ENCODE measurements around the gene CACNA1F. TPM values are rescaled to one million over a fixed set of nuclear protein-coding genes. Genes with fewer than 3 reads are reported as not detected.
A peak's percentile ranks its signal among the peaks of the same experiment; 100 is the strongest.

Gene CACNA1F
- total RNA-seq, 1 donor from 2014 or later, result 0.07 TPM

- peak overlapping the region; percentile 89 for H3K27ac Mint-ChIP-seq
These were observed 2.5 kb downstream of the CACNA1F start for GRCh38 chrX:49230500-49231232.

GRCh38 chrX:49228185-49228584 lies 5.0 kb downstream of the CACNA1F start:
- Mint-ChIP-seq H3K27me3 (peaks cover 7% of the 10 kb centered on the region), H3K4me3 (no peak overlapping the region), H3K27ac (no peak overlapping the region), H3K4me1 (peaks cover 13% of the 10 kb centered on the region), H3K36me3 (ENCODE audit: low read depth) (peaks cover 2% of the 10 kb centered on the region), H3K9me3 (no peaks in the 10 kb centered on the region)
- no peak for DNase-seq
- intact Hi-C loops (cut with micrococcal nuclease), result no loop called here

More at GRCh38 chrX:49230500-49231232, 2.5 kb downstream of the CACNA1F start:
- Mint-ChIP-seq H3K27me3 (peaks cover 1% of the 10 kb centered on the region), H3K9me3 (no peaks in the 10 kb centered on the region), H3K36me3 (ENCODE audit: low read depth) (peaks cover 2% of the 10 kb centered on the region), H3K4me3 (peak overlapping the region; percentile 80), H3K4me1 (peaks cover 15% of the 10 kb centered on the region)
- intact Hi-C loops (cut with micrococcal nuclease), result no loop called here
- peak; percentile 88 for DNase-seq

DNA sequence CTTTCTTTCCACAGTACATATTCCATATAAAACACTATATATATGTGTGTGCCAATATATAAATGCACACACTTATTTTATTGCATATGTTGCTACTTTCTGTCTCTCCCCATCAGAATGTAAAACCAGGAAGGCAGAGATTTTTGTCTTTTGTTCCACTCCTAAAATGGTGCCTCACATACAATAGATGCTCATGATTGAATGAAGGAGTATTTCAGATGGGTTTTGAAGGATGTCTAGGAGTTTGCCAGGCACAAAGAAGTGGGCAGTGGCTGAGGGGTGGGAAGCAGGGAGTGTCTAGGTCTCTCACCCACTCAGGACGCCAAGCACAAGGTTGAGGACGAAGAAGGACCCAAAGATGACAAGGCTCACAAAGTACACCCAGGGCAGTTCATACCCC lies 5.4 kb downstream of the CACNA1F start:
- Mint-ChIP-seq H3K27me3 (peaks cover 8% of the 10 kb centered on the region), H3K4me3 (no peak overlapping the region), H3K4me1 (peaks cover 12% of the 10 kb centered on the region), H3K9me3 (no peaks in the 10 kb centered on the region), H3K36me3 (ENCODE audit: low read depth) (peaks cover 2% of the 10 kb centered on the region), H3K27ac (no peak overlapping the region)
- intact Hi-C loops (cut with micrococcal nuclease), result no loop called here
- DNase-seq, result no peak

DNA sequence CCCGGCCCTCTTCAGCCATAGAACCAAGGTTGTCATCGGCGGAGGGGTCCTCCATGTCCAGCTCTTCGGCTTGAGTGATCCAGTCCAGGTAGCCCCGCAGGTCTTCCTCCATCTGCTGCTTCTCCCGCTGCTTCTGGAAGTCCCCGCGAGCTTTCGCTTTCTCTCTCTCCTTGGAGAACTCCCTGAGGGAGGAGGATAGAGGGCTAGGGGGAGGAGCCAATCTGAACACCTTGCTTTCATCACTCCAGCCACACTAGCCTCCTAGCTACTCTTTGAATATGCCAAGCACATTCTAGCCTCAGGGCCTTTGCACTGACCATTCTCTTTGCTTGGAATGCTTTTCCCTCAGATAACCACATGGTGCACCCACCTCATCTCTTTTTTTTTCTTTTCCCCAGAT lies 6.2 kb downstream of the CACNA1F start:
- no peaks in the 10 kb centered on the region for H3K9me3 Mint-ChIP-seq
- peak overlapping the region; percentile 63 for H3K27ac Mint-ChIP-seq
- peaks cover 2% of the 10 kb centered on the region for H3K36me3 Mint-ChIP-seq (ENCODE audit: low read depth)
- DNase-seq, result no peak
- peaks cover 11% of the 10 kb centered on the region for H3K4me1 Mint-ChIP-seq
- H3K4me3 Mint-ChIP-seq, result no peak overlapping the region
- peaks cover 8% of the 10 kb centered on the region for H3K27me3 Mint-ChIP-seq
- intact Hi-C loops (cut with micrococcal nuclease), result no loop called here

GRCh38 chrX:49225858-49226257 lies 7.3 kb downstream of the CACNA1F start:
- no peak overlapping the region for H3K27ac Mint-ChIP-seq
- H3K9me3 Mint-ChIP-seq, result no peaks in the 10 kb centered on the region
- H3K27me3 Mint-ChIP-seq, result peaks cover 8% of the 10 kb centered on the region
- DNase-seq, result no peak
- H3K36me3 Mint-ChIP-seq (ENCODE audit: low read depth), result no peaks in the 10 kb centered on the region
- intact Hi-C loops (cut with micrococcal nuclease), result no loop called here
- H3K4me1 Mint-ChIP-seq, result peaks cover 5% of the 10 kb centered on the region
- no peak overlapping the region for H3K4me3 Mint-ChIP-seq

- no peaks in the 10 kb centered on the region for H3K9me3 Mint-ChIP-seq
- no peak for DNase-seq
- H3K27me3 Mint-ChIP-seq, result peaks cover 11% of the 10 kb centered on the region
- H3K4me3 Mint-ChIP-seq, result no peak overlapping the region
- H3K4me1 Mint-ChIP-seq, result no peaks in the 10 kb centered on the region
- intact Hi-C loops (cut with micrococcal nuclease), result no loop called here
- H3K27ac Mint-ChIP-seq, result no peak overlapping the region
- no peaks in the 10 kb centered on the region for H3K36me3 Mint-ChIP-seq (ENCODE audit: low read depth)
These were observed 11.3 kb downstream of the CACNA1F start for GRCh38 chrX:49221868-49222267.

- Mint-ChIP-seq H3K4me3 (no peak overlapping the region), H3K36me3 (ENCODE audit: low read depth) (no peaks in the 10 kb centered on the region), H3K9me3 (no peaks in the 10 kb centered on the region), H3K27me3 (peaks cover 8% of the 10 kb centered on the region), H3K4me1 (no peaks in the 10 kb centered on the region), H3K27ac (no peak overlapping the region)
- no peak for DNase-seq
- intact Hi-C loops (cut with micrococcal nuclease), result no loop called here
These were observed 13.0 kb downstream of the CACNA1F start for GRCh38 chrX:49220100-49220499.

GRCh38 chrX:49214996-49215526 lies 18.1 kb downstream of the CACNA1F start:
- no peaks in the 10 kb centered on the region for H3K9me3 Mint-ChIP-seq
- no peak overlapping the region for H3K27ac Mint-ChIP-seq
- no peaks in the 10 kb centered on the region for H3K4me1 Mint-ChIP-seq
- no peak overlapping the region for H3K4me3 Mint-ChIP-seq
- intact Hi-C loops (cut with micrococcal nuclease), result no loop called here
- H3K36me3 Mint-ChIP-seq (ENCODE audit: low read depth), result no peaks in the 10 kb centered on the region
- peaks cover 3% of the 10 kb centered on the region for H3K27me3 Mint-ChIP-seq
- no peak for DNase-seq

GRCh38 chrX:49214416-49214815 lies 18.7 kb downstream of the CACNA1F start:
- intact Hi-C loops (cut with micrococcal nuclease), result no loop called here
- no peak overlapping the region for H3K4me3 Mint-ChIP-seq
- no peak for DNase-seq
- no peaks in the 10 kb centered on the region for H3K36me3 Mint-ChIP-seq (ENCODE audit: low read depth)
- no peaks in the 10 kb centered on the region for H3K27me3 Mint-ChIP-seq
- no peaks in the 10 kb centered on the region for H3K9me3 Mint-ChIP-seq
- H3K4me1 Mint-ChIP-seq, result no peaks in the 10 kb centered on the region
- no peak overlapping the region for H3K27ac Mint-ChIP-seq

DNA sequence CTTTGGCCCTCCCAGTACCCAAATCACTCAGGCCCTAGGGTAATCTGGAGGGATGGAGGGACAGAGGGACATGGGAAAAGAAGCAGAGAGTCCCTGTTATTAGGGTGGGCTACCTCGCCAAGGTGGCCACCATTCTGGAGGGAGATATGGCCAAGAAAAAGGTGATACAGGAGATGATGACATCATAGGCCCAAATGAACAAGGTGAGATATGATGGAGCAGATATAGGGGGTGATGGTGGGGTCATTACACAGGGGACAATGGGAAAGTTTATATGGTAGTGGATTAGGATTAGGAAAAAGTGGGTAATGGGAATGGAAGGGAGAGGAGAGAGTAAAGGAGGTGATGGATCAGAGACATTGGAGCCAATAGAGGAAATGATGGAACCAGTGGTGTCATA lies 20.3 kb downstream of the CACNA1F start:
- no peaks in the 10 kb centered on the region for H3K36me3 Mint-ChIP-seq (ENCODE audit: low read depth)
- no peaks in the 10 kb centered on the region for H3K27me3 Mint-ChIP-seq
- no peak overlapping the region for H3K4me3 Mint-ChIP-seq
- no peak for DNase-seq
- H3K4me1 Mint-ChIP-seq, result no peaks in the 10 kb centered on the region
- H3K9me3 Mint-ChIP-seq, result no peaks in the 10 kb centered on the region
- intact Hi-C loops (cut with micrococcal nuclease), result no loop called here
- H3K27ac Mint-ChIP-seq, result no peak overlapping the region

- Mint-ChIP-seq H3K27me3 (no peaks in the 10 kb centered on the region), H3K4me1 (no peaks in the 10 kb centered on the region), H3K4me3 (no peak overlapping the region), H3K36me3 (ENCODE audit: low read depth) (no peaks in the 10 kb centered on the region), H3K9me3 (no peaks in the 10 kb centered on the region), H3K27ac (no peak overlapping the region)
- intact Hi-C loops (cut with micrococcal nuclease), result no loop called here
- no peak for DNase-seq
These were observed 20.9 kb downstream of the CACNA1F start for GRCh38 chrX:49212209-49212608.

GRCh38 chrX:49211074-49211473 lies 22.1 kb downstream of the CACNA1F start:
- H3K36me3 Mint-ChIP-seq (ENCODE audit: low read depth), result no peaks in the 10 kb centered on the region
- no peak overlapping the region for H3K4me3 Mint-ChIP-seq
- no peak overlapping the region for H3K27ac Mint-ChIP-seq
- no peaks in the 10 kb centered on the region for H3K27me3 Mint-ChIP-seq
- intact Hi-C loops (cut with micrococcal nuclease), result no loop called here
- no peak for DNase-seq
- H3K9me3 Mint-ChIP-seq, result no peaks in the 10 kb centered on the region
- no peaks in the 10 kb centered on the region for H3K4me1 Mint-ChIP-seq

GRCh38 chrX:49210406-49210805 lies 22.7 kb downstream of the CACNA1F start:
- H3K36me3 Mint-ChIP-seq (ENCODE audit: low read depth), result no peaks in the 10 kb centered on the region
- DNase-seq, result no peak
- no peaks in the 10 kb centered on the region for H3K27me3 Mint-ChIP-seq
- H3K4me1 Mint-ChIP-seq, result no peaks in the 10 kb centered on the region
- intact Hi-C loops (cut with micrococcal nuclease), result no loop called here
- no peak overlapping the region for H3K4me3 Mint-ChIP-seq
- H3K27ac Mint-ChIP-seq, result no peak overlapping the region
- H3K9me3 Mint-ChIP-seq, result no peaks in the 10 kb centered on the region

DNA sequence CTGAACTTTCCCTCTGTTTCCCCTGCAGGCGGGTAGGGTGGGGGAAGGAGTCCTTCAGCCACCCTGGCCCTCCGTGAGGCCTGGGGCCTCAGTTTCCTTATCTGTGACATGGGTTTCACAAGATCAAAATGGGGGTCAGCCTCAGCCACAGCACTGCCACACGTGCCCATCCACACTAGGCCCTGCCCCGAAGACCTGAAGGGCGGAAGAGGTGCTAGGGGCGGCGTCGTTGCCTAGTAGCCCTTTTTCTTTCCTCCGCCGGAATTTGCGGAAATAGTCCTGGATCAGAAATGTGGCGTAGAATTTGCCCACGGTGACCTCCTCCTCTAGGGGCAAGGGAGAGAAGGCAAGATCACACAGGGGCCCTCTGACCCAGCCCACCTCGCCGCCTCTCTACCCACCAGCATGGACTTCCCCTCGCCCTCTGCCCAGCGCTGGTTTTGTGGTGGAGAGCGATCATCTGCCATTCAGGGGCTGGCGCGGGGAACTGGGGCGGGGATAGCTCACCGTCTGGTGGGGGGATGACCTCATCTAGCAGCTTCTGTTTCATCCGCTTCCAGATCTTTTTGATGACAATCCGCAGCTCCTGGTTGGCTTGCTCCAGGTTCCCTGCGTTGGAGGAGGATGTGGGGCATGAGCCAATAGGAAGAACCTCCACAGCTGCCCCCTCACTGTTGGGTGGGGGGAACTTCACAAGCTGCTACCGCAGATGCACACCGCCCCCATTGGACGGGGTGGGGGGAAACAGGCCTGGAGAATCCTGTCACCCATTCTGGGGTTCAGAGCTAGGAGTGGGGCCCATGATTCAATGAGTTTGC lies 23.5 kb downstream of the CACNA1F start:
- H3K4me1 Mint-ChIP-seq, result no peaks in the 10 kb centered on the region
- no peaks in the 10 kb centered on the region for H3K9me3 Mint-ChIP-seq
- intact Hi-C loops (cut with micrococcal nuclease), result no loop called here
- no peak overlapping the region for H3K4me3 Mint-ChIP-seq
- no peak overlapping the region for H3K27ac Mint-ChIP-seq
- H3K27me3 Mint-ChIP-seq, result no peaks in the 10 kb centered on the region
- no peak for DNase-seq
- H3K36me3 Mint-ChIP-seq (ENCODE audit: low read depth), result no peaks in the 10 kb centered on the region

Measured in activated CD4-positive, alpha-beta T cell treated with anti-CD3 and anti-CD28 coated beads, Interleukin-2, amount 10 ng/mL, durations not matched to agents 24 days and 14 days (primary cell).